ENCODE results near the gene WARS2.

The WARS2 gene

DNA sequence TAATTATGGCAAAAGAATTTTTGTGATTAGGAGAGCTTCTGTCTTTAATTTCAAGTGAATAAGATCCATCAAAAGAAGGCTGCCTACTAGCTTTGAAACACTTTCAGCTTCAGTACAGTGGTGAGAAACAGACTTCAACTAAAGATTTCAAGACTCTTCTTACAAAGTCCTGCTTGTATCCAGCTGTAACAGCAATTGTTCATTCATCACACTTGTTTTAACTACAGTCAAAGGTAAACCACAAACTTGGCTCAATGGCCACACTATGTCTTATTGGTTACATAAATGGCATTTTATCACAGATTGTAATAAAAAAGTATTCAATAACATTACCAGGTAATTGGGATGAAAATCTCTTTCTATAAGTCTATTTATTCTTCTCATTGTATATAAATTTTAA, 59.2 kb downstream of the WARS2 start:
- no peak for DNase-seq

GRCh38 chr1:119080586-119080985, 59.9 kb downstream of the WARS2 start:
- no peak for DNase-seq

- DNase-seq, result no peak
Measured at GRCh38 chr1:119079881-119080280, 60.6 kb downstream of the WARS2 start.

- no peak for DNase-seq
Measured at GRCh38 chr1:119075614-119076013, 64.8 kb downstream of the WARS2 start.

DNA sequence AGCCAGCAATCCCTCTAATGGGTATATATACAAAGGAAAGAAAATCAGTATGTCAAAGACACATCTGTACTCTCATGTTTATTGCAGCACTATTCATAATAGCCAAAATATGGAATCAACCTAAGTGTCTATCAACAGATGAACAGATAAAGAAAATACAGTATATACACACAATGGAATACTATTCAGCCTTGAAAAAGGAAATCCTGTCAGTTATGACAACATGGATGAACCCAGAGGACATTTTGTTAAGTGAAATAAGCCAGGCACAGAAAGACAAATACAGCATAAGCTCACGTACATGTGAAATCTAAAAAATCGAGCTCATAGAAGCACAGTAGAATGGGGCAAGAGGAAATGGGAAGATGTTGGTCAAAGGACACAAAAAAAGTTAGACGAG, 69.1 kb downstream of the WARS2 start:
- no peak for DNase-seq

- peak; percentile 5 for DNase-seq
Measured at GRCh38 chr1:119069682-119070081, 70.8 kb downstream of the WARS2 start.

GRCh38 chr1:119068427-119068826, 72.0 kb downstream of the WARS2 start:
- no peak for DNase-seq

GRCh38 chr1:119061700-119062099, 78.8 kb downstream of the WARS2 start:
- no peak for DNase-seq

DNA sequence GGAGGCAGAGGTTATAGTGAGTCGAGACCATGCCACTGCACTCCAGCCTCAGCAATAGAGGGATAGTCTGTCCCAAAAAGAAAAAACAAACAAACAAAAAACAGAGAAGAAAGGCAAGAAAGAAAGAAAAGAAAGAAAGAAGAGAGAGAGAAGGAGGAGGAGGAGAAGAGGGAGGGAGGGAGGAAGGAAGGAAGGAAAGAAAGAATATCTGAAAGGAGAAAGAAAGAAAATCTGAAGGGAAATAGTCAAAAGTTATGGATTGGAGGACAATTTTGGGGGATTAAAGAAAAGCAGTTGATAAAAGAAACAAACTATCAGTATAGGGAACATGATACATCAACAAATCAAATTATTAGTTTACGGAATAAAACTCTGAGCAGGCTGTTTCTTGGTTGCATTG, 84.9 kb downstream of the WARS2 start:
- no peak for DNase-seq

- DNase-seq, result no peak
Measured at GRCh38 chr1:119053917-119054316, 86.5 kb downstream of the WARS2 start.

GRCh38 chr1:119052267-119052666, 88.2 kb downstream of the WARS2 start:
- no peak for DNase-seq

- no peak for DNase-seq
Measured at GRCh38 chr1:119048624-119049404, 91.6 kb downstream of the WARS2 start.

DNA sequence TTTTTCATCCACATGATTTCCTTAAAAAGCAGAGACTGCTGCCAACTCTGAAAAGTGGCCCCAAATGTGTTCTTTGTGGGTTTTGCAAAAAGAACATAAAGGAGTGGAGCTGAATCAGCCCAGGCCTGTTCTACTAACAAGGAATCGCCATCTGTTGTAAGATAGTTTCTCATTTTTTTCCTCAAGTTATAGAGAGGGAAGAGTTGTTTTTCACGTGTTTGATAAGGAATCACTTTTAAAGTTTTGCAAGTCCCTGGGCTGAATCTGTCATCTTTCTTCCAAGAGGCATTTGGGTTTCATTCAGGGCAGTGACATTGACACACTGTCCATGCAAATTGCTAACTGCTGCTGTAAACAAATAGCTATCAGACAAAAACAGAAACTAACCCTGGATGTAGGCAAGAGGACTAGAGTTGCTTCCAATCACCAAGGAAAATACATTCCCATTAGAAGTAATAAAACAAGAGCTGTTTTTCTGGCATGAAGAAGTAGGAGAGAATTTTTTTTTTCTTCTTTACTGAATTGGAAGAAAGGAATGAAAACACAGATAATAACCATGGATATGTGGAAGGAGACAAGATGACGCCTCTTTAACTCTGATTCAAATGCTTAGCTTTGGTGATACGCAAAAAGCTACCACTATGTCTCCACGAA, 93.5 kb downstream of the WARS2 start:
- DNase-seq, result no peak

DNA sequence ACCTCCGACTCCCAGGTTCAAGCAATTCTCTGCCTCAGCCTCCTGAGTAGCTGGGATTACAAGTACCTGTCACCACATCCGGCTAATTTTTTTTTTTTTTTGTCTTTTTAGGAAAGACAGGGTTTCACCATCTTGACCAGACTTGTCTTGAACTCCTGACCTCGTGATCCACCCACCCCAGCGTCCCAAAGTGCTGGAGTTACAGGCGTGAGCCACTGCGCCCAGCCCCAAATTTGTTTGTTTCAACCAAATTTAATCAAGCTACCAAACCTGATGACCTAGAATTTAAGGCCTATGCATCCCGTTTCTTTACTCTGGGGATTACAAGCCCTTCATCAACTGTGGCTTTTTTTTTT, 94.0 kb downstream of the WARS2 start:
- no peak for DNase-seq

DNA sequence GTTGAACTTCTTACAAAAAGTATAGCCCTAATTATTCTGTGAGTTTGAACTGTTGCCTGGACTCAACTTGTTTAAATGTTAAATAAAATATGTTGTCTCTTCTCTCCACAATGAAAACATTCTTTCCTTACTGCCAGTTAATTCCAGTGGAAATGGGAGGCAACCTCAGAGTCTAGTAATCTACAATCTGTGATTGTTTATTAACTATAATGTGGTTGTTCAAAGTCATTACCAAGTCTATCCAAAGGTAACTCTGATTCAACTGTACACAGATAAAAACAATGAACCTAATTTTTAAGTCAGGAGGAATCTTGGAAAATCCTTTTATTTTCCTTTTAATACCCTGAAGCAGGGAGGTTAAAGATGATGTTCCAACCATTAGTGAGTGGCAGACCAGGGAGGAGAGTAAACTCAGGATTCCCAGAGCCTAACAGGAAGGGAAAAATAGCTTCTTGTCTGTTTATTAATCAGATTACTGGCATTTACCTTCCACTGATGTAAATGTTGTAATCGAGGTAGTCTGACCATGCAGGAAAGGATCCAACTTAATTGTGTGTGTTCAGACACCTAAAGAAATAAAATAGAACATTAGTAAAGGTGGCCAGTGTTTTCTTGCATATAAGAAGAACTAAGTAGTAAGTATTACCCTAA, 95.2 kb downstream of the WARS2 start:
- DNase-seq, result no peak

GRCh38 chr1:119040906-119041305, 99.5 kb downstream of the WARS2 start:
- no peak for DNase-seq

GRCh38 chr1:119040489-119040888, 100.0 kb downstream of the WARS2 start:
- no peak for DNase-seq

DNA sequence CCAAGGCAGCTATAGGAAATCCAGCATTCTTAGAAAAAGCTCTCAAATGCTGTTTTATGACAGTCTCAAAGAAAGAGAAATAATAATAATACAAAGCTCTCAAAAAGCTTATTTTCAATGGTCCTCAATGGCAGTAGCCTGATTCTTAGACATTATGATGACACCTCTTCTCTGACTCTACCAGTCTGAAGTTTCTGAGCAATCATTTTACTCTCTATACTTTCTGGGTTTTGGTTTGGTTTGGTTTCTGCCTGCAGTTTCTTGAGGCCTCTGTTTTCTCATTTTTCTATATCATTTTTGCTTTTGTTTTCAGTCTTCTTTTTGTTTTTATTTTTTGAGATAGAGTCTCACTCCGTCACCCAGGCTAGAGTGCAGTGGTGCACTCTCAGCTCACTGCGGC, 102.1 kb downstream of the WARS2 start:
- DNase-seq, result no peak

GRCh38 chr1:119034359-119034758, 106.1 kb downstream of the WARS2 start:
- no peak for DNase-seq

- DNase-seq, result no peak
Measured at GRCh38 chr1:119032986-119033385, 107.5 kb downstream of the WARS2 start.

DNA sequence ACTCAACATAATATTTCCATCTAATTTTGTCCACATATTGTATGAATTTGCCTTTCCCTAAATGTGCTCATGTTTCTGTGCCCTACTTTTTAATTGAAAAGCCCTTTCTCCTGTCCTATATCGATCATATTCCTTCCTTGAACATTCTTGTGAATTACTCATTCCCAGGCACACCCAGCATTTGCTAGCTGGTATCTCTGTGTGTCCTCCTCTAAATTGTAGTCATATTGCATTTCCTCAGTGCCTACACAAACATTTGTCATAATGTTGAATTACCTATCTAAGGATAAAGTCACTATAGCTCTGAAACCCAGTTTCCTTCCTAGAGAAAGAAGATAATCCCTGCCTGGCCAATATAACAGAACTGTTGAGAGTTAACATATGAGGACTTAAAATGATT, 112.7 kb downstream of the WARS2 start:
- no peak for DNase-seq

- no peak for DNase-seq
Measured at GRCh38 chr1:119026956-119027355, 113.5 kb downstream of the WARS2 start.

DNA sequence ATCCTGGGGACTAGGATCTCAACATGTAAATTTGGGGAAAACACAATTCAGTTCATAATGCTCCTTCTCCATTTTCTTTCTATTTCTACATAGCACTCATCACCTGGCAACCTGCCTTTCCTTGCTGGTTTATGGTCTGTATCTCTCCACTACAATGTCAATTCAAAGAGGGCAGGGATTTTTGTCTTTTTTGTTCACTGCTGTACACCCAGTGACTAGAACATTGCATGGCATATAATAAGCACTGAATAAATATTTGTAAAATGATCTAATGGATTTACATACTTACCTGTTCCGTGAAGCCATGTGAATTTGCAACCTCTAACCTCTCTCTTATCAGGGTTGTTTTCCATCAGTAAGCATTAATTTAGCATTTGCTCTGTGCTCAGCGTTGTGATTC, 124.9 kb downstream of the WARS2 start:
- DNase-seq, result no peak

GRCh38 chr1:119012383-119012782, 128.1 kb downstream of the WARS2 start:
- no peak for DNase-seq

All from NK-92 treated with Interleukin-12 subunit alpha and Interleukin-12 subunit beta, amount 100 ng/mL, for 24 hours (cell line).